ENCODE data around the gene SPRED2. TPM values are rescaled to one million over a fixed set of nuclear protein-coding genes. Genes with fewer than 3 reads are reported as not detected.

SPRED2 gene
- total RNA-seq, 2 donors from 2014 or later, result 21.9 to 28.3 TPM

GRCh38 chr2:65375723-65376122 lies 56.7 kb downstream of the SPRED2 start:
- intact Hi-C loops (cut with DNase I), result no loop called here
- DNase-seq (ENCODE audit: low spot score), result no peak

DNA sequence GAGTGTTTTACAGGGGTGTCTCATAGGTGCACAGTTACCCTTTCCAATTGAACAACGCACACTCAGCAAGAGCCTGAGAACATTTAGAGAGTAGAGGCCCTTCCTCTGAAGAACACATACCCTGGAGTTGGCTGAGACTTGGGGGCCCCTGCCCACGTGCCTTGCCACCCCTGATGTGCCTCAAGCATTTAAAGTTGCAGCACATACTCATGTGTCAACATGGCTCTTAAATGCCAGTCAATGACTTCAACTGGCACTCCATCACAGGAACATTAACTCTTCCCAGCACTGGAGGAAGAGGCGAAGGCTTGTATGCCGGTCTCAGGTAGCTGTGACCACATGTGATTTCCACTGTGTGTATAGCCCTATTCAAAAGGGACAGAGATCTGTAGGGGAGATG lies 57.4 kb downstream of the SPRED2 start:
- no peak for DNase-seq (ENCODE audit: low spot score)
- intact Hi-C loops (cut with DNase I), result no loop called here

DNA sequence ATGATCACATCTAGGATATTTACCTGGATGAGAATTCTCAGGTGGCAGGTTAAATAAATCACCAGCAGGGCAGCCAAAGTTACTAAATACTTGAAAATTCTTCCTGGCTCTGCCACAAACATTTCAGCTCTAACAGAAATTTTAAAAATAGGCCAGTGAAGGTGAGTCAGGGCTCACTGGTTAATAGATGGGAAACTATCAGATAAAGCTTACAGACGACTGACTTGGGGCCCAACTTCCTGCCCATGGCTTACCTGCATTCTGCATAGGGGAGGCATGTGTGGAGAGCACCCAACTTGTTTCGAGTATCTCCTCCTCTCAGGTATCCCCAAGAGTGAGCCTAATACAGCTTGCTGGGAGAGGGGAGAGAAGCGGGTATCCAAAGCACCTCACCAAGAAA lies 57.8 kb downstream of the SPRED2 start:
- DNase-seq (ENCODE audit: low spot score), result no peak
- intact Hi-C loops (cut with DNase I), result no loop called here

DNA sequence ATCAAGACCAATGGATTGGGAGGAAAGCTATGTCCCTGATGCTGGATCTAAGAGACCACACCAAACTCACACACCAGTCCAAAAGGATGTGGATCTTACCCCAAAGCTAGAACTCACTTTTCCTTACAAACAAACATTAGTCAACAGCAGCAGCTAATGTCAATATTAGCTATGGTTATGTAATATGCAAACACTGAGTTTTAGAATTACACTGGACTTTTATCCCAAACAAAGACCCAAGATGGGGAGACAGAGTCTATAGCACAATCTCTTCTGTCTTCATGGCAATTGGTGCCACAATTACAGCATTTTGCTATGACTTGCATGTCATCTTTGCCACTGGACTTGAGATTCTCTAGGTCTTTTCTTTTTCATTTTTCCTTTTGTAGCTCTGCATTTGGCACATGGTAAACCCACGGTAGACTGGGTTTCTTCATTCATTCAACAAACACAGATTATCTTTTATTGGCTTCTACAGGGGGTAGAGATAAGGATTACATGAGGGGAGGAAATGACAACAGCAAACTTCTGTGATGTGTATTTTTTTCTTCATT lies 59.0 kb downstream of the SPRED2 start:
- no peak for DNase-seq (ENCODE audit: low spot score)
- intact Hi-C loops (cut with DNase I), result no loop called here

DNA sequence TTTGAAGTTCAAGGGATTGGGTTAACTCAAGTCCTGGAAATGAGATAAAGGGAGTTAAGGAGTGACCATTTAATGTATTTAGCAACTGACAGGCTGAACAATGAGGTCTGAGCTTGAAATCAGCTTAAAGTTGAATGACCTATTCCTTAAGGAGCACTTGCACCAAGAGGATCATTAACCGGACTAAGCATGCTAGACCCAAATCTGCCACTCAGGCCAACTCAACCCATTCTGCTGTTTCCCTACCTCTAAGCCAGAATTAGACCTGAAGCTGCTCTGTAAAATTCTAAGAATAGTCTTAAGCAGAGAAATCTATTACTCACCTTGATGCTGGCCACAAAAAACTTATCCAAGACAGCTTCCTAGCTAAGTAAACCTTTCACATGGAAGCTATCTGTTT lies 59.8 kb downstream of the SPRED2 start:
- intact Hi-C loops (cut with DNase I), result no loop called here
- DNase-seq (ENCODE audit: low spot score), result no peak

- no peak for DNase-seq (ENCODE audit: low spot score)
- intact Hi-C loops (cut with DNase I), result no loop called here
Measured at GRCh38 chr2:65371074-65371434, 61.3 kb downstream of the SPRED2 start.

DNA sequence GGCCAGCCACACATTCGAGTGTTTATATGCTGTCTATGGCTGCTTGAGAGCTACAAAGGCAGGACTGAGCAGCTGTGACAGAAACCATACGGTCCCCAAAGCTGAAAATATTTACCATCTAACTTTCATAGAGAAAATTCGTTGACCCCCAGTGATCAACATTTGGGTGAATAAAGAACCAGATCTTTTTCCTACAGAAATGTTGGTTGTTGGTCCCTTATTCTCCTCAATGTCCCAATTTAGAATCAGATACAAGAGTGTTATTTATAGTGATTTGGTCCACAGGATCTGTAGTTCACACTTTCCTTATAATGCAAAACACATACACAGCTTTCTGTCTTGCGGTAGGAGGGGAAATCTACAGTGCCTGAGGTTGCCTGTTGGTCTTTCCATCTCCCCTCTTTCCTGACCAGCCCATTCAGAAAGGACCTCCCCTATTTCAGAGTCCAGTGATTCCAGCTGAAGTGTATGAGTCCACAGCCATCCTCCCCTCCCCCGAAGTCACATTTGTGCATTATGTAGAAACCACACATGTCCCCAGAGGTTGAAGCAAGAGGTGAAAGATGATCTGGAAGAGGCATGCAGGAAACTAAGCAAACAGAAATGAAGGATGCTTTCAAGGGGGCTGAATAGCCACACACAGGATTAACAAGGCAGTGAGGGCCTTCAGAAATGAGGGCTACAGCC lies 61.9 kb downstream of the SPRED2 start:
- intact Hi-C loops (cut with DNase I), result no loop called here
- DNase-seq (ENCODE audit: low spot score), result no peak

DNA sequence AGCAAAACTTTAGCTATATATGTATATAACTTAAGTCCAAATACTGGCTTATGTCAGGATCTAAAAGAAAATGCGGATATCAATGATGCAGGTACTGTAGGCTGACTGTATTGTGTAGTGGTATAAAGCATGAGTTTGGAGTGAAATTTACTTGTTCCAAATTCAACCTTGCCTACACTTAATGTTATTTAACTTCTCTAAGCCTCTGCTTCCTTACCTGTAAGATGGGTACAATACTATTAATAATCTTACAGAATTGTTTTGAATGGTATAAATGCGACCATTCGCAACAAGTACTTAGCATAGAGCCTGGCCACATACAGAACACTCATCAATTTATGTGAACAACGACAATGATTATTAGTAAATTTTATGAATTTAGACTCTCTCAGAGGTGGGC lies 62.4 kb downstream of the SPRED2 start:
- no peak for DNase-seq (ENCODE audit: low spot score)
- intact Hi-C loops (cut with DNase I), result no loop called here

DNA sequence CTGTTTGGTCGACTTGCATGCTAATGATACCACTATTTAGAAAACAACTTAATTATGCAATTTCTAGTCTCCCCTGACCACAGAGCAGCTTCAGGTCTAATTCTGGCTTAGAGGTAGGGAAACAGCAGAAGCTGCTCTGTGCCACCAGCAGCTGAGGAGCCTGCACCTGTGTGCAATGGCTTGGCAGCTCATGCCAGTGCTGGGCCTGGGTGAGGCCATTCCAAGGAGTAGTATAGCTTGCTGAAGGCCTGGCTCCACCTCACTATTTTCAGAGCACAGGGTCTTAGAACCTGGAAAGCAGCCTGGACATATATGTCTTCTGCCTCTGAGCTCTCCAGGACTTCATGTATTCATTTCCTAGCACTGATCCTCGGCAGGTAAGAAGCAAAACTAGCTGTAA lies 62.8 kb downstream of the SPRED2 start:
- DNase-seq (ENCODE audit: low spot score), result no peak
- intact Hi-C loops (cut with DNase I), result no loop called here

GRCh38 chr2:65368468-65368867 lies 63.9 kb downstream of the SPRED2 start:
- no peak for DNase-seq (ENCODE audit: low spot score)
- intact Hi-C loops (cut with DNase I), result no loop called here

- intact Hi-C loops (cut with DNase I), result no loop called here
- DNase-seq (ENCODE audit: low spot score), result no peak
Measured at GRCh38 chr2:65367524-65367923, 64.9 kb downstream of the SPRED2 start.

DNA sequence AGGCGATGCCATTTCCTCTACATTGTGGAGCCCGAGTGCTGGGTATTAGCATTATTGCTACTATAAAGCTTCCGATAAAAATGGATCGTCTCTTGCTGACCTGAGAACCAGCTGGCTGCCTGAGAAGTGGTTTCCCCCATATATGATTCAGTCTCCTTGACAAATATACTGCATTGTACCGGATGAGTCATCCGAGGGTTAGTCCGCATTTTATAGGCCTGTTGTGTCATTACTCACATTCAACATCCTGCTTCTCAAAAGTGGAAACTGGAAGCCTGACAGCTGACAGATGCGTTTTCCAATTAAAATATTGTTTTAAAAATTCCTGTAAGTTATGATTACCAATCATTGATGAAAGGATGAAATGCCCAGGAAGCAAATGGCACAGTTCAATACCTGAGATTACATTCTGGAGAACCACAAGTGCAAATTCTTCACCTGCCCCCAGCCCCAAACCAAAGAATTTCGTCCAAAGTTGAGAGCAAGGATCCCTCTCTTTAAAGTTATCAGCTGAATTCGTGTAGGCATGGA lies 65.7 kb downstream of the SPRED2 start:
- intact Hi-C loops (cut with DNase I), result no loop called here
- no peak for DNase-seq (ENCODE audit: low spot score)

- intact Hi-C loops (cut with DNase I), result no loop called here
- DNase-seq (ENCODE audit: low spot score), result no peak
Measured at GRCh38 chr2:65364986-65365733, 67.2 kb downstream of the SPRED2 start.

DNA sequence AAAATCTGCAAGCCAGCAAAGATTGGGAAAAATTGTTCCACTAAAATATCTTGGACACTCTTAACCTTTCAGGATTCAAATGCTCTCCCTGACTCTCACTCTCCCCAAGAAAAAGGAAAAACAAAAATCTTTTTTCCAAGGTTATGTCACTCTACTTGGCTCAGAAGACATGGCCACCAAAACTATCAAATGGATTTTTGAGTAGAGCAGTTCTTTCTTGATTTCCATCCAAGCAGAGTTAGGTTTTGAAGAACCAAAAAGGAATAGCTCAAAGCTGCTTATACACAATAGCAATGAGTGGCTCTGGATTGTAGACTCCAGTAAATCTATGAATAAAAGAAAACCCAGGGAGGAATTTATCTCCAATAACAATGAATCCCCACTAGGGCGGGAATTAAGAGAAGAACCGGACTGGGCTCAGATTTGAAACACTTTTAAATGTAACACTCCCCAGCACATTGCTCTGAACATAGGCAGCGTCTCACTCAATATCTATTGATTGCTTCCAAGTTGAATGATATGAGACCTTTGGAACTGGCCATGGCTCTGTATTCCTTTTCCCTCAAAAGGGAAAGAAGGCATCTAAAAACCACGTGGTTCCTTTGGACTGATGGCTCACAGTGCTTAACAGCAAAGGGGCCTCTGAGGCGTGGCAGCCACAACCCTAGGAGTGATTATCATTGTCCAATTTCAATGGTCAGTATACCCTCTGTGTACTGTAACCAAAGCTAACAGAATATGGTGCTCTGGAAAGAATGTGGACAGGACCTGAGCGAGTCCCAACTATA lies 68.3 kb downstream of the SPRED2 start:
- intact Hi-C loops (cut with DNase I), result no loop called here
- no peak for DNase-seq (ENCODE audit: low spot score)

GRCh38 chr2:65361623-65362022 lies 70.8 kb downstream of the SPRED2 start:
- DNase-seq (ENCODE audit: low spot score), result no peak
- intact Hi-C loops (cut with DNase I), result no loop called here

DNA sequence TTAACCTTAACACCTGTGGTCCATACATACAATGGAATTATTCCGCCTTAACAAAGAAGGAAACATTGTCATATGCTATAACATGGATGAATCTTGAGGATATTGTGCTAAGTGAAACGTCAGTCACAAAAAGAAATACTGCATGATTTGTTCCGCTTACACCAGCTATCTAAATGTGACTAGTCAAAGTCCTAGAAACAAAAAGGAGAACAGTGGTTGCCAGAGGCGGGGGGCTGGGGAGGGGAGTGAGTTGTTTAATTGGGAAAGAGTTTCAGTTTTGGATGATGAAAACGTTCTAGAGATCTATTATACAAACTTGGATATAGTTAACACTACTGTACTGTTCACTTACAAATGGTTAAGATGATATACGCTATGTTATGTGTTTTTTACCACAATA lies 72.0 kb downstream of the SPRED2 start:
- DNase-seq (ENCODE audit: low spot score), result no peak
- intact Hi-C loops (cut with DNase I), result no loop called here

GRCh38 chr2:65358678-65359400 lies 73.6 kb downstream of the SPRED2 start:
- no peak for DNase-seq (ENCODE audit: low spot score)
- intact Hi-C loops (cut with DNase I), result no loop called here

DNA sequence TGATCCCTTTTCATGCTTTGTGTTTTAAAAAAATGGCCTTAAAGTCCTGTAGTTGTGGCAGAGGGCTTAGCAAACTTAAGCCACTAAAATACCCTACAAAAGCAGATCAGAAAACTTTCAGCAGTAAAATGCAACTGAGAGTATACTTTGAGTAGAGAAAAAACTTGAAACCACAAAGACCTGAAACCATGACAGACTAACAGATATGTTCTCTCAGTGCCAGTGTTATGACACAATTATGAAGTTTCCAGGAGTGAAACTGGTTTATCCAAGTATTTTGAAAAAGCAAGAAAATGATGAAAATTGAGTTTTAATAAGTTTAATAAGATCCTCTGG lies 74.5 kb downstream of the SPRED2 start:
- intact Hi-C loops (cut with DNase I), result no loop called here
- no peak for DNase-seq (ENCODE audit: low spot score)
